Smooth muscle cell (in vitro differentiated cells): ENCODE data around the gene SLC6A16. TPM values are rescaled to one million over a fixed set of nuclear protein-coding genes. Genes with fewer than 3 reads are reported as not detected.
"Not testable (repeated sequence)": the region's sequence is repeated elsewhere in the genome, so short reads cannot be mapped to it uniquely, and the experiment has no call there.

Experiments used
- DNase-seq: peaks from one replicate; lab custom pipeline; 2025; ENCODE audit not compliant: unreplicated experiment; lab: John Stamatoyannopoulos, UW
- H2AFZ ChIP-seq: fragments of 200-600 bp; sonication (generic); 2 replicates; pipeline ENCODE4 v1.6.0; 2016; ENCODE audit warnings: antibody characterized with exemption, low read depth, mild to moderate bottlenecking
- H3F3A ChIP-seq: fragments of 200-600 bp; sonication (generic); 2 replicates; pipeline ENCODE4 v1.6.0; 2017; ENCODE audit warnings: antibody characterized with exemption, low read depth
- H3K27ac ChIP-seq: fragments of 200-600 bp; sonication (generic); 2 replicates; pipeline ENCODE4 v1.5.1; 2016; ENCODE audit warnings: low read depth, mild to moderate bottlenecking
- H3K27me3 ChIP-seq: fragments of 200-600 bp; sonication (generic); 2 replicates; pipeline ENCODE4 v1.6.1; 2016; ENCODE audit warnings: low read depth, mild to moderate bottlenecking
- H3K36me3 ChIP-seq: fragments of 200-600 bp; sonication (generic); 2 replicates; pipeline ENCODE4 v1.5.1; 2016; ENCODE audit warnings: low read depth
- H3K4me1 ChIP-seq: fragments of 200-600 bp; sonication (generic); 2 replicates; pipeline ENCODE4 v1.5.1; 2016; ENCODE audit warnings: low read depth
- H3K4me2 ChIP-seq: fragments of 200-600 bp; sonication (generic); 2 replicates; pipeline ENCODE4 v1.6.0; 2016; ENCODE audit warnings: mild to moderate bottlenecking
- H3K4me3 ChIP-seq: fragments of 200-600 bp; sonication (generic); 2 replicates; pipeline ENCODE4 v1.5.1; 2016; ENCODE audit warnings: mild to moderate bottlenecking
- H3K79me2 ChIP-seq: fragments of 200-600 bp; sonication (generic); 2 replicates; pipeline ENCODE4 v1.6.0; 2016; ENCODE audit warnings: low read depth, mild to moderate bottlenecking
- H3K9ac ChIP-seq: fragments of 200-600 bp; sonication (generic); 2 replicates; pipeline ENCODE4 v1.6.0; 2016; ENCODE audit warnings: low read depth
- H3K9me3 ChIP-seq: fragments of 200-600 bp; sonication (generic); replicated peaks from 2 replicates; pipeline ENCODE4 v1.5.1; 2016; ENCODE audit warnings: low read depth
- H4K20me1 ChIP-seq: fragments of 200-600 bp; sonication (generic); 2 replicates; pipeline ENCODE4 v1.6.0; 2016; ENCODE audit warnings: low read depth
- WGBS: methylation state at CpG from one replicate; pipeline ENCODE4 v1.1.7; 2016; ENCODE audit warnings: low lambda C conversion rate; 5-methylcytosine and 5-hydroxymethylcytosine counted together
- polyA plus RNA-seq: library from polyadenylated mRNA; unstranded; fragments of >200 nt; fragmentation: Nextera tagmentation; extraction: Ambion mirVana; gene quantifications from 2 replicates; pipeline ENCODE4 v1.2.1, GENCODE V29; 2016
- total RNA-seq: library from RNA; depleted of rRNA; stranded (reverse); fragments of >200 nt; gene quantifications from 2 replicates; pipeline ENCODE4 v1.2.3, GENCODE V29; 2014
- TF ChIP-seq, protein P1 (sequence below): fragments of 200-600 bp; sonication (generic); IDR thresholded peaks from 2 replicates; pipeline ENCODE4 v1.5.1; 2017; ENCODE audit warnings: borderline replicate concordance, mild to moderate bottlenecking, antibody characterized with exemption; ENCODE audit not compliant: insufficient read depth, poor library complexity, severe bottlenecking

SLC6A16 gene
- total and polyA plus RNA-seq, 2 experiments from 2014 or later = 1.4 to 2.3 TPM

DNA sequence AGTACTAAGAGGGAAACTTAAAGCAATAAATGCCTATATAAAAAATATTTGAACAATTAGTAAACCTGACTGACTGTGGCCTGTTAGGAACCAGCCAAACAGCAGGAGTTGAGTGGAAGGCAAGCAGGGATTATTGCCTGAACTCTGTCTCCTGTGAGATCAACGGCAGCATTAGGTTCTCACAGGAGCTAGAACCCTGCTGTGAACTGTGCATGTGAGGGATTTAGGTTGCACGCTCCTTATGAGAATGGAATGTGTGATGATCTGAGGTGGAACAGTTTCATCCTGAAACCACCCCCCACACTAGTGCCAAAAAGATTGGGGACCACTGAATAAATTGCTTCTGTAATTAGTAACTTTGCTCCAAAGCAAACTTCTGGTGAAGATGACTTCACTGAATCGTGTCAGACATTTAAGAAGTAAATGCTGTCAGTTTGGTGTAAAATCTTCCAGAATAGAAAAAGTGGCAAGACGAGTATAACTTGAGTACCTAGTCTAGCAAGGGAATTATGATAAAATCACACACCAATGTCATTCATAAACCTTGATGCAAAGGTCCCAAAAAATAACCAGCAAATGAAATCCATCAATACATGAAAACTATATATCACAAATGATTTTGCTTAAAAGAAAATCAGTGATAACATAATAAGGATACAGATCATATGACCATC, 53.8 kb downstream of the SLC6A16 start:
- Histone ChIP-seq H3K4me2 (no peak overlapping the region), H2AFZ (no peak overlapping the region), H3K4me1 (no peaks in the 10 kb centered on the region), H3F3A (no peaks in the 10 kb centered on the region), H3K36me3 (no peaks in the 10 kb centered on the region), H3K4me3 (no peak overlapping the region), H3K27me3 (peaks cover 3% of the 10 kb centered on the region), H3K9me3 (no peaks in the 10 kb centered on the region), H3K9ac (no peak overlapping the region), H3K79me2 (no peaks in the 10 kb centered on the region), H4K20me1 (no peaks in the 10 kb centered on the region), H3K27ac (peak overlapping the region; percentile 47)
- no peak for DNase-seq
- 77% methylated on average over 4 of the region's 4 CpGs for WGBS
- TF ChIP-seq, protein P1, sequence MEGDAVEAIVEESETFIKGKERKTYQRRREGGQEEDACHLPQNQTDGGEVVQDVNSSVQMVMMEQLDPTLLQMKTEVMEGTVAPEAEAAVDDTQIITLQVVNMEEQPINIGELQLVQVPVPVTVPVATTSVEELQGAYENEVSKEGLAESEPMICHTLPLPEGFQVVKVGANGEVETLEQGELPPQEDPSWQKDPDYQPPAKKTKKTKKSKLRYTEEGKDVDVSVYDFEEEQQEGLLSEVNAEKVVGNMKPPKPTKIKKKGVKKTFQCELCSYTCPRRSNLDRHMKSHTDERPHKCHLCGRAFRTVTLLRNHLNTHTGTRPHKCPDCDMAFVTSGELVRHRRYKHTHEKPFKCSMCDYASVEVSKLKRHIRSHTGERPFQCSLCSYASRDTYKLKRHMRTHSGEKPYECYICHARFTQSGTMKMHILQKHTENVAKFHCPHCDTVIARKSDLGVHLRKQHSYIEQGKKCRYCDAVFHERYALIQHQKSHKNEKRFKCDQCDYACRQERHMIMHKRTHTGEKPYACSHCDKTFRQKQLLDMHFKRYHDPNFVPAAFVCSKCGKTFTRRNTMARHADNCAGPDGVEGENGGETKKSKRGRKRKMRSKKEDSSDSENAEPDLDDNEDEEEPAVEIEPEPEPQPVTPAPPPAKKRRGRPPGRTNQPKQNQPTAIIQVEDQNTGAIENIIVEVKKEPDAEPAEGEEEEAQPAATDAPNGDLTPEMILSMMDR = no peak

DNA sequence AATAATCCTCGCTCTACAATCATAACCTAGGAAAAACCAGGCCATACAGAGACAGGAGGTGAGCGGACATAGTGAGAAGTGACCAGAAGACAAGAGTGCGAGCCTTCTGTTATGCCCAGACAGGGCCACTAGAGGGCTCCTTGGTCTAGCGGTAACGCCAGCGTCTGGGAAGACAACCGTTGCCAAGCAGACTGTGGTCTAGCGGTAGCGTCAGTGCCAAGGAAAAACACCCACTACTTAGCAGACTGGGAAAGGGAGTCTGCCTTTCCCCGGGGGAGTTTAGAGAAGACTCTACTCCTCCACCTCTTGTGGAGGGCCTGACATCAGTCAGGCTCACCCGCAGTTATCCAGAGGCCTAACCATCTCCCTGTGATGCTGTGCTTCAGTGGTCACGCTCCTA, 58.6 kb downstream of the SLC6A16 start:
- H3F3A ChIP-seq, H2AFZ ChIP-seq, H3K27me3 ChIP-seq, H3K9me3 ChIP-seq, H3K4me2 ChIP-seq, H3K36me3 ChIP-seq, DNase-seq, H3K4me1 ChIP-seq, H3K4me3 ChIP-seq, H3K79me2 ChIP-seq, H4K20me1 ChIP-seq, H3K9ac ChIP-seq, H3K27ac ChIP-seq: not testable (repeated sequence)
- TF ChIP-seq, protein P1 = peak; percentile 53
- WGBS = 40% methylated on average over 12 of the region's 12 CpGs

DNA sequence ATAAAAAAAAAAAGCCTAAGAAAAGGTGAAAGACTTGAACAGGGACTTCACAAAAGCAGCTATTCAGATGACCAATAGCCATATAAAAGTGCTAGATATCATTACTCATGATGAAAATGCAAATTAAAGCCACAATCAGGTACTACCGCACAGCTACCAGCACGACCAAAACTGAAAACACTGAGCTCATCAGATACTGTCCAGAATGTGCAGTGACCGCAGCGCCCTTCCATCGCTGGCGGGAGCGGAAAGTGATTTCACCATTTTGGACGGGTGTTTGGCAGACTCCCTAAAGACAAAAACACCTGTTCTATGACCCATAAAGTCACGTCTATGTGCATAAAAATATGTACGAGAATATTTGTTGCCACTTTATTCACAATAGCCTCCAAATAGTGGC, 60.7 kb downstream of the SLC6A16 start:
- no peak overlapping the region for H2AFZ ChIP-seq
- peaks cover 4% of the 10 kb centered on the region for H3K9me3 ChIP-seq
- H3K27me3 ChIP-seq = no peaks in the 10 kb centered on the region
- H3K4me1 ChIP-seq = no peaks in the 10 kb centered on the region
- no peaks in the 10 kb centered on the region for H3F3A ChIP-seq
- no peaks in the 10 kb centered on the region for H4K20me1 ChIP-seq
- H3K27ac ChIP-seq = no peak overlapping the region
- no peak overlapping the region for H3K9ac ChIP-seq
- no peaks in the 10 kb centered on the region for H3K79me2 ChIP-seq
- no peaks in the 10 kb centered on the region for H3K36me3 ChIP-seq
- 86% methylated on average over 10 of the region's 10 CpGs for whole genome bisulfite sequencing
- no peak for DNase-seq
- H3K4me2 ChIP-seq = no peak overlapping the region
- no peak overlapping the region for H3K4me3 ChIP-seq
- TF ChIP-seq, protein P1 = no peak

DNA sequence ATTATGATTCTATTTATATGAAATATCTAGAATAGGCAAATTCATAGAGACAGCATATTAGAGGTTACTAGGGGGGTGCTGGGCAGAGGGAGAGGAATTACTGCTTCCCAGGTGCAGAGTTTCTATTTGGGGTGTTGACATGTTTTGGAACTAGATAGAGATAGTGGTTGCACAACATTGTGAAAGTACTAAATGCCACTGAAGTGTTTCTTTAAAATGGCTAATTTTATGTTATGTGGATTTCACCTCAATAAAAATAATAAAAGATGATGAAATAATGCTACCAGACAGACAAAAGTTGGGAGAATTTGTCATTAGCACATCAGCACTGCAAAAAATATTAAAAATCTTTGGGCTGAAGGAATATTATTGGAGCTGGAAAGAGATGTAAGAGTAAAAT, 63.4 kb downstream of the SLC6A16 start:
- no peak overlapping the region for H3K4me2 ChIP-seq
- H3K27ac ChIP-seq = no peak overlapping the region
- no peak overlapping the region for H3K9ac ChIP-seq
- peaks cover 11% of the 10 kb centered on the region for H3K9me3 ChIP-seq
- H3K4me3 ChIP-seq = no peak overlapping the region
- H2AFZ ChIP-seq = no peak overlapping the region
- TF ChIP-seq, protein P1 = no peak
- DNase-seq = no peak
- no peaks in the 10 kb centered on the region for H4K20me1 ChIP-seq
- H3K4me1 ChIP-seq = no peaks in the 10 kb centered on the region
- H3K27me3 ChIP-seq = no peaks in the 10 kb centered on the region
- H3K79me2 ChIP-seq = no peaks in the 10 kb centered on the region
- no peaks in the 10 kb centered on the region for H3K36me3 ChIP-seq
- H3F3A ChIP-seq = no peaks in the 10 kb centered on the region
